ENCODE measurements around the gene CD84.

CD84 gene

DNA sequence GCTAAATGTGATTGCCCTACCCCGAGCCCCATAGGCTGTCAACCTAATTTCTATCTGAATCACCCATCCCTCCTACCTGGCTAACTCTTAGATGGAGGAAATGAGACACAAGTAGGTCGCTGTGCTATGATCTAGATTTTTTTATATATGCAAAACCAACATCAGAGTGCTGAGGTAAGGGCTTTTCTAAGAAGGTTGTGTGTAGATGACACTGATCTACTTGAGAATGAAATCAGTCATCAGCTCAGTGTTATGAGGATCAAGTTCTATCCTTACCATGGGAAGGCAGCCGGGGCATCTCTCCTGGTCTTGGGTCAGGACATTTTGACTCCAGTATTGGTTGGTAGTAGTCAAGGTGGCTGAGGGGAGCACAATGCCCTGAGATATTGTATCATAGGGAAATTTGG, 43.9 kb upstream of the CD84 start:
- TF ChIP-seq CTCF (IDR thresholded peaks at IDR 0.05) = no peak

- TF ChIP-seq CTCF (IDR thresholded peaks at IDR 0.05) = no peak
These were observed 43.4 kb upstream of the CD84 start for GRCh38 chr1:160622501-160623226.

GRCh38 chr1:160621633-160622413, 42.5 kb upstream of the CD84 start:
- TF ChIP-seq CTCF (IDR thresholded peaks at IDR 0.05) = no peak

DNA sequence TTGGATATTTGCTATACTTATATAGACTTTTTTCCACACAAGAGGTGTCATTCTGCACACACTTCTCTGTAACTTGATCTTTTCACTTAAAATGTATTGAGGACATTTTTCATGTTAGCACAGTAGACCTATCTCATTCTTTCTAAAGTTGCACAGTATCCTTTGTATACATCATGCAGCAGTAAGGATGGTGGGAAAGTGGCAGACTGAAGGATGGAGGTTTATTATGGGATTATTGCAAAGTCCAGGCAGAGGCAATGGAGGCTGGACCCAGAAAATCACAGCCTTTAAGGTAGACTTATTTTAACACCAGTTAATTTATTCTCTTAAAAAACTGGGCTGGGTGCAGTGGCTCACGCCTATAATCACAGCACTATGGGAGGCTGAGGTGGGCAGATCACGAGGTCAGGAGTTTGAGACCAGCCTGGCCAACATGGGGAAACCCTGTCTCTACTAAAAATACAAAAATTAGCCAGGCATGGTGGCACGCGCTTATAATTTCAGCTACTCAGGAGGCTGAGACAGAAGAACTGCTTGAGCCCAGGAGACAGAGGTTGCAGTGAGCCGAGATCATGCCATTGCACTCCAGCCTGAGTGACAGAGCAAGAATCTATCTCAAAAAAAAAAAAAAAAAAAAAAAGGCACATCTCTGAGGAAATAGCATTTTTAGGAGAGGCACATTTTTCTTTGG, 41.8 kb upstream of the CD84 start:
- no peak for TF ChIP-seq CTCF (IDR thresholded peaks at IDR 0.05)

GRCh38 chr1:160619742-160620277, 40.5 kb upstream of the CD84 start:
- no peak for TF ChIP-seq CTCF (IDR thresholded peaks at IDR 0.05)

DNA sequence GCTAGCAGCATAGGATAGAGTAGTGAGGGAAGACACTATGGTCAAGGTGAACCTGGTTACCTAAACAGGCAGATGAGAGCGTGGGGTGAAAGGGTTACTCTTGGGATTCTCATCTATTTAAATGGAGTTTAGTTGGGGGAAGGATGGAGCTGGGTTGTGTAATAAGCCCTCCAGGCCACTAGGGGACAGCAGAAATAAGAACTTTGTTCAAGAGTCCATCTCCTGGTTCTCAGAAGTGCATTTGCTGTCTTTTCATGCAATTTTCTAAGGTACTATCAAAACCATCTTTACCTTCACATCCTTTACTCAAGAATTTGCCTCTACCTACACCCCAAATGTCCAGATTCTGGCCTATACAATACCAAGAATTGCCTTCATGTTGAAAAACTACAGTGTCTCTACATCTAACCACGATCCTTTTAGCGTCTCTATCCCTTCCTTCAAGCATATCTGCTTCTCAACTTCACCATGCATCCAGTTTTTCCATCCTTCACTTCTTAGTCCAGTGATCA, 39.5 kb upstream of the CD84 start:
- TF ChIP-seq CTCF (IDR thresholded peaks at IDR 0.05) = peak; percentile 71

DNA sequence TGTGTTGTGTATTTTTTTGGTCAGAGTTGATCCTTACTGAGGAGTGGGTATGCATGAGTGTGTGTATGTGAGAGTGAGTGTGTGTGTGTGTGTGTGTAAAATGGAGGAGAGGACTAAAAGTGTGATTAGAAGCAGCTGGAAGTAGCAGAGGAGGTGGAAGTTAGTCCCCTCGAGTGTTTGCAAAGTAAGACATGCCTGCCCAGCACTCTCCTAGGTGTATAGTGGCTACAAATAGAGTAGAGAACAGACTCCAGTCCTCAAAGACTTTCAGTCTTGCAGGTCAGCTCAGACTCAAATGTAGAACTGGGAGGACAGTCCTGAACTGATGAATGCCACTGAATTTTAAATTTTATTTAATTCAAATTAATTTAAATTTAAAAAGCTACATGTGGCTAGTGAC, 39.0 kb upstream of the CD84 start:
- no peak for TF ChIP-seq CTCF (IDR thresholded peaks at IDR 0.05)
